Activated CD4-positive, alpha-beta T cell treated with anti-CD3 and anti-CD28 coated beads, Interleukin-2, Interleukin-4, amounts not matched to agents 100 ng/mL and 50 ng/mL, durations not matched to agents 16 hours and 8 hours (primary cell): ENCODE data around the gene RELL2.

ENCODE experiments used
- DNase-seq: peaks from one replicate; pipeline ENCODE4 v3.0.0-alpha.2; 2020; ENCODE audit warnings: low spot score

Gene RELL2

GRCh38 chr5:141649056-141649688 lies 12.4 kb downstream of the RELL2 start:
- no peak for DNase-seq

GRCh38 chr5:141649972-141650371 lies 13.2 kb downstream of the RELL2 start:
- DNase-seq: no peak

DNA sequence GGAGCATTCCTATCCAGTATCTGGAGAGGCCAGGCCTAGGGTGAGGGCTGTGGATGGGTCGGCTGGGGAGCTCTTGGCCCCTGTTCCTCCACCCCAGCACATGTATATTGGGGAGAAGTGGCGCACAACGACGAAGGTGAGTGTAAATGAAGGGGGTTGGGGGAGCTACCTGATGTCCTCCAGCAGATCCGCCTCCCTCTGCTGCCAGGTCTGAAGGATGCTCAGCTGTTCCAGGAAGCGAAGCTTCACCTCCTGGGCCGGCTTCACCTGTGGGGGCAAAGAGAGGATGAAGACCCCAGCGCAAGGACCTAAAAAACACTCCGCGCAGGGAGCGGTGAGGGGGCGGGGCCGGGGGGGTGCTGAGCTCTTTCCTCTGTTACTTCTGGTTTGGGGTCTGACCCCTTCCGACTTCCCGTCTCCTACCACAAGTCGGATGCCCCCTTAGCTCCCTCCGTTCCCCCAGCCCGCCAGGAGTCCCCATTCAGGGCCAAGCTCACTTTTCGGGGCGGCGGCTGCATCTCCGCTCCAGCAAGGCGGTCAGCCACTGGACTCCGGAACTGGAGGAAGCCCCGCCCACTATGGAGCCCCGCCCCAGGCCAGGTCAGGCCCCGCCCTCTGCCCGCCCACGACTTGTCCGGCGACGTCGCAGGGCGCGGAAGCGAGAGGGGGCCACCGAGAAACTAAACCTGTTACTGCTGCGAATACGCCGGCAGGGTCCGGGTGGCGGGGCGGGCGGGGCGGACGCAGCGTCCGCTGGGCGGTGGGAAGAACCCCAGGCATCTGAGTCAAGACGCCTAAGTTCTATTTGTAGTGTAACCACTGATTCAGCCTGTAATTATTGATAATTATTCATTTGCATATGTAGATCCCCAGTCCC lies 14.3 kb downstream of the RELL2 start, which contains the start of gene FCHSD1:
Gene FCHSD1, minus strand, starts transcription at position 568 of the 877 bp plus-strand sequence. Its CDS starts 50 bp downstream, at position 518.
- peak; percentile 90 for DNase-seq

GRCh38 chr5:141651728-141652105 lies 14.9 kb downstream of the RELL2 start:
- DNase-seq: no peak

GRCh38 chr5:141654298-141654697 lies 17.5 kb downstream of the RELL2 start:
- no peak for DNase-seq

DNA sequence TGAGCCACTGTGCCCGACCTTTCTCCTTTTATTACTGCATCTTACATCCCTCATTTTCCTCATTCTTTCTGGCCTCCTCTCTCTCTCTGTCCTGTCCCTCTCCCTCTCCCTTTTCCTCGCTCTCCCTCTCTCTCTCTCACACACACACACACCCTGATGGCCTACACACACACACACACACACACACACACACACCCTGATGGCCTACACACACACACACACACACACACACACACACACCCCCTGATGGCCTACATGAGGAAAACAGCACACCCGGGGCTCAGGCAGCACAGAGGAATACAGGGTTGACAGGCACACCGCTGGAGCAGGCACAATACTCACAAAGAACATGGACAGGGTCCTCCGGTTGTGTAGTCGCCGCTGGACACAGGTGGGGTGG lies 18.2 kb downstream of the RELL2 start:
- no peak for DNase-seq

- no peak for DNase-seq
Observed at GRCh38 chr5:141656396-141656795, 19.6 kb downstream of the RELL2 start.

- DNase-seq: no peak
Observed at GRCh38 chr5:141657404-141657803, 20.6 kb downstream of the RELL2 start.

DNA sequence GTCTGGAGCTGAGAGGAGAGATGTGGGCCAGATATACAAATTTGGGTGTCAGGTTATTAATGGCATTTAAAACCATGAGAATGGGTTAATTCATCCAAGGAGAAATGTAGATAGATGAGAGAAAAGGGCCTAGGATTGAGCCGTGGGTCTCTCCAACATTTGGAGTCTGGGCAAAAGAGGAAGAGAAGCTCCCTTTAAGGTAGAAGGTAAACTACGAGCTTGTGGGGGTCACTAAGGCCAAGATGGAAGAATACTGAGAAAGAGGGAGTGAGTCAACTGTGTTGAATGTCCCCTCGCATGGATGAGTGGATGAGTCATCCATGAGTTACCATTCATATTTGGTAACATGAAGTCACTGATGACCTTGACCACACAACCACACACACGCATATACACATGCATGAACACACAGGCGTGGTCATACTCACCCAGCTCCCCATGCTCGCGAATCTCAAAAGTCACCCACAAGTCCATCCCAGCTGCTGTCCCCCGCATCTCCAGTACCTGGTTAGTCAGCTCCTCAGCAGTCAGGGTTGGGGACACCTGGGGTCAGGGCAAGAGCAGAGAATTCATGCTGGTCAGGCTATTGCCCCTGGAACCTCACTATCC lies 21.2 kb downstream of the RELL2 start:
- DNase-seq: no peak

- DNase-seq: no peak
Observed at GRCh38 chr5:141662028-141662427, 25.2 kb downstream of the RELL2 start.

DNA sequence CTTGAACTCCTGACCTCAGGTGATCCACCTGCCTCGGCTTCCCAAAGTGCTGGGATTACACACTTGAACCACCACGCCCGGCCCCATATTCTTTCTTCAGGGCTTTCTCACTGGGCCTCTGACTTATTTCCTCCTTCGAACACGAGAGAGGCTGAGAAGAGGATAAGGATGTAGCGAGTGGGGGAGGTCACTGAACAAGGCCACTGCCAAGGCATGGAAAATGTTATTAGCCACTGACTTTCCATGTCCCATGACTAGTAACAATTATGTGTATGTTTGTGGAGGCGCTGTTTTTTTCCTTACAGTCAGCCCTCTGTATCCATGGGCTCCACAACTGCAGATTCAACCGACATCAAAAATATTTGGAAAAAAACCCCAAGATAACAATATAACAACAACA lies 26.7 kb downstream of the RELL2 start:
- DNase-seq: no peak

DNA sequence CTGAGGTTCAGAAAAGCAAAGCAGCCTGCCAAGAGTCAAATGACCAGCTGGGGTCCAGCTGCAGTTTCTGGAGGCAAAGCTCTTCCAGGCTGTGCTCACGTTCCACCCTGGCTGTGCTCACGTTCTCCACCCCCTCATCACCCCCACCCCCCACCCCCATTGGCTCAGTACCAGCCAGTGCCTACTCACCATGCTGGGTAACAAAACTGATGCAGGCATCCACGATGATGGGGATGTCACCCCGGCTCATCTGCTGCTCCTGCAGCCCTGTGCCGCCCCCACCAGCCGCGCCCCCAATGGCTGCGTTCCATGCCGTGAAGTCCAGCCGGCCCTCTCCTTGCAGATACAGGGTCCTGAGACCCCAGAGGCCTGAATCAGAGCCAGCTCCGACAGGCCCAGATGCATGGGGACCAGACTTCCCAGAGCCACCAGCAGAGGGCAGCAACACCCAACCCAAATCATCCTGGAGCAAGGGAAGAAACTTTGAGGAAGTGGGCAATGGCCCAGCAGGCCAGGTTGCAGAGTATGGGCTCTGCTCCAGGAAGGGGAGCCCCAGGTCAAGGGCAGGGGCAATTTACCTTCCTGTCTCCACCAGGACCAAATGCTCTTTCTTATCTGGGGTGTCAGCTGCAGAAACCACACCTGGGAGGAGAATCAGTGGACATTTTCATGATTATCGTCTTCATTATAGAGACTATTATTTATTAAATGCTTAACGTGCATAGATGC lies 28.1 kb downstream of the RELL2 start:
- peak; percentile 73 for DNase-seq

GRCh38 chr5:141665995-141666940 lies 29.5 kb downstream of the RELL2 start:
- no peak for DNase-seq

DNA sequence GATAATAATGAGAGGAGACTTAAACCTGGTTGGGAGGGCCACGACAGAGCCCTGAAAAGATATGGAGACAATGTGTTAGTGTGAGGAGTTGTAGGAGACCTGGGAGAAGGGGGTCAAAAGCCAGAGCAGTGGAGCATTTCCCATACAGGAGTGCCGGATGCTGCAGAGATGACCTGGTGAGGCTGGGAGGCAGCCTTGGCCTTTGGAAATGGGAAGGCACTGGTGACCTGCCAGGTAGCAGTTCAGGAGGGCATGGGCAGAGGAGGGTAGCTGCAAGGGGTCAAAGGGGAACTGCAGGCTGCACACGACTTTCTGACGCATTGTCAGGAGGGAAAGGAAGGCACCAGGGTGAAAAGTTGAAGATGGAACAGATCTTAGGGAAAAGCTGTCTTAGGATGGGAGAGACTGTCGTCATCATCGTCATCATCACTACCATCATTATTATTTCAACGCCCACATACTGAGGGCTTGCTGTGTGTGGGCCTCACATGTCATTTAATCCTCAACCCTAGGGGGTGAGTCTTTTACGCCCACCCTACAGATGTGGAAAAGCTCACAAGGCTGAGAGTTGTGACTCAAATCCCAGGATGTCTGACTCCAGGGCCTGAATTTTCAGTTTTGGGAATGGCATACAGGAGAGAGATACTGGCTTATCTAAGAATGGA lies 31.9 kb downstream of the RELL2 start:
- DNase-seq: no peak

- DNase-seq: no peak
Observed at GRCh38 chr5:141669520-141669919, 32.7 kb downstream of the RELL2 start.

GRCh38 chr5:141672071-141672840 lies 35.5 kb downstream of the RELL2 start:
- DNase-seq: no peak

GRCh38 chr5:141672841-141673813 lies 36.3 kb downstream of the RELL2 start:
- DNase-seq: no peak

GRCh38 chr5:141674747-141675146 lies 38.0 kb downstream of the RELL2 start:
- DNase-seq: no peak

- no peak for DNase-seq
Observed at GRCh38 chr5:141675672-141676071, 38.9 kb downstream of the RELL2 start.
